HepG2 (cell line): ENCODE results near the gene HTATSF1. TPM values are rescaled to one million over a fixed set of nuclear protein-coding genes. Genes with fewer than 3 reads are reported as not detected.

Experiments
- BORCS8-MEF2B ChIP-seq: sonication (generic); formaldehyde crosslinking; IDR thresholded peaks from 2 replicates; pipeline ENCODE4 v1.8.0; 2022; ENCODE audit warnings: mild to moderate bottlenecking, missing genetic modification reagents
- FOXK2 ChIP-seq: fragments of 450-650 bp; IDR thresholded peaks from 2 replicates; pipeline ENCODE4 v1.6.1; 2016
- SKI ChIP-seq: fragments of 450-650 bp; IDR thresholded peaks from one replicate; pipeline ENCODE4 v1.6.1; 2018; ENCODE audit warnings: mild to moderate bottlenecking; ENCODE audit not compliant: partially characterized antibody
- SMYD3 ChIP-seq: sonication (generic); formaldehyde crosslinking; IDR thresholded peaks from 2 replicates; pipeline ENCODE4 v1.8.1; 2023; ENCODE audit warnings: mild to moderate bottlenecking, missing genetic modification reagents
- ZNF547 ChIP-seq: sonication (generic); formaldehyde crosslinking; IDR thresholded peaks from 2 replicates; pipeline ENCODE4 v1.5.1; 2020; ENCODE audit warnings: mild to moderate bottlenecking, missing genetic modification reagents
- ZNF572 ChIP-seq: sonication (generic); formaldehyde crosslinking; IDR thresholded peaks from 2 replicates; pipeline ENCODE4 v1.5.1; 2020; ENCODE audit warnings: mild to moderate bottlenecking, missing genetic modification reagents
- polyA plus RNA-seq, 8 experiments: library from polyadenylated mRNA; depleted of rRNA in 3 of 8; stranded (reverse) in 7 of 8; unstranded in 1 of 8; fragments of >200 nt; fragmentation: Illumina TruSeq in 4 of 8; extraction: Trizol in 4 of 8; gene quantifications; 2 replicates each; pipeline versions ENCODE4 v1.2.1 to v1.2.3, GENCODE V29; 2011 to 2016; ENCODE audit warnings: low read depth in 4 of 8, missing spikeins in 1 of 8, mixed read lengths in 1 of 8; ENCODE audit not compliant: insufficient read depth in 1 of 8
- total RNA-seq, 5 experiments: library from RNA; depleted of rRNA; stranded (reverse); fragments of >200 nt; fragmentation: Illumina TruSeq; extraction: Trizol; gene quantifications; 2 replicates each; pipeline ENCODE4 v1.2.3, GENCODE V29; 2016; ENCODE audit warnings: low read depth in 1 of 5
- TF ChIP-seq, protein P1 (sequence below), 2 experiments: fragments of 450-650 bp in 1 of 2; sonication (generic) in 1 of 2; formaldehyde crosslinking in 1 of 2; IDR thresholded peaks; 2 replicates each; pipeline versions ENCODE4 v1.6.1 to v1.8.0; 2016 to 2022; ENCODE audit warnings: antibody characterized with exemption in 1 of 2, mild to moderate bottlenecking in 1 of 2, missing genetic modification reagents in 1 of 2
- TF ChIP-seq, protein P2 (sequence below), 2 experiments: IDR thresholded peaks; 2 replicates each; pipeline ENCODE4 v1.6.1; 2011 to 2012; ENCODE audit warnings: low read length in 2 of 2, borderline replicate concordance in 1 of 2, low read depth in 1 of 2, mild to moderate bottlenecking in 1 of 2, moderate library complexity in 1 of 2

HTATSF1 gene
- total and polyA plus RNA-seq, 2 of the 13 experiments (the other 11 are each of a cell fraction or from before 2014, with no cell fraction given): 0.57 to 40.5 TPM

DNA sequence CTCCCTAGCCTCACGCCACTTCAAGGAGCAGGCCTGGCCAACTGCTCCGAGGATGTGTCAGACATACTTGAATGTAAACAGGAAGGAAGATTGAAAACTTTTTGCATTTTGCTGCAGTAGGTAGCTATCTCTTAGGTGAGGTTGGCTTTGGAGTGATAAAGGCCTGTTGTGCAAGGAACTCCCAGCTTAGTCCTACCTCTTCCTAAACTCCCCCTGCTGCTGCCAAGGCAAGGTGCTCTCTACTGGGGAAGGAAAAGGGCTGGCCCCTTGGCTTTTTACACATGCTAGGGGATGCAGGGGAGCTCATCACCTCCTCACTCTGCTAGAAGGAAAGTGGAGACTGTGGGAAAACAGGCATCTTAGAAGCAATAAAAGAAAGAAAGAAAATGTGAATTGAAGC lies 20.4 kb upstream of the HTATSF1 start (continued):
- TF ChIP-seq, protein P1, sequence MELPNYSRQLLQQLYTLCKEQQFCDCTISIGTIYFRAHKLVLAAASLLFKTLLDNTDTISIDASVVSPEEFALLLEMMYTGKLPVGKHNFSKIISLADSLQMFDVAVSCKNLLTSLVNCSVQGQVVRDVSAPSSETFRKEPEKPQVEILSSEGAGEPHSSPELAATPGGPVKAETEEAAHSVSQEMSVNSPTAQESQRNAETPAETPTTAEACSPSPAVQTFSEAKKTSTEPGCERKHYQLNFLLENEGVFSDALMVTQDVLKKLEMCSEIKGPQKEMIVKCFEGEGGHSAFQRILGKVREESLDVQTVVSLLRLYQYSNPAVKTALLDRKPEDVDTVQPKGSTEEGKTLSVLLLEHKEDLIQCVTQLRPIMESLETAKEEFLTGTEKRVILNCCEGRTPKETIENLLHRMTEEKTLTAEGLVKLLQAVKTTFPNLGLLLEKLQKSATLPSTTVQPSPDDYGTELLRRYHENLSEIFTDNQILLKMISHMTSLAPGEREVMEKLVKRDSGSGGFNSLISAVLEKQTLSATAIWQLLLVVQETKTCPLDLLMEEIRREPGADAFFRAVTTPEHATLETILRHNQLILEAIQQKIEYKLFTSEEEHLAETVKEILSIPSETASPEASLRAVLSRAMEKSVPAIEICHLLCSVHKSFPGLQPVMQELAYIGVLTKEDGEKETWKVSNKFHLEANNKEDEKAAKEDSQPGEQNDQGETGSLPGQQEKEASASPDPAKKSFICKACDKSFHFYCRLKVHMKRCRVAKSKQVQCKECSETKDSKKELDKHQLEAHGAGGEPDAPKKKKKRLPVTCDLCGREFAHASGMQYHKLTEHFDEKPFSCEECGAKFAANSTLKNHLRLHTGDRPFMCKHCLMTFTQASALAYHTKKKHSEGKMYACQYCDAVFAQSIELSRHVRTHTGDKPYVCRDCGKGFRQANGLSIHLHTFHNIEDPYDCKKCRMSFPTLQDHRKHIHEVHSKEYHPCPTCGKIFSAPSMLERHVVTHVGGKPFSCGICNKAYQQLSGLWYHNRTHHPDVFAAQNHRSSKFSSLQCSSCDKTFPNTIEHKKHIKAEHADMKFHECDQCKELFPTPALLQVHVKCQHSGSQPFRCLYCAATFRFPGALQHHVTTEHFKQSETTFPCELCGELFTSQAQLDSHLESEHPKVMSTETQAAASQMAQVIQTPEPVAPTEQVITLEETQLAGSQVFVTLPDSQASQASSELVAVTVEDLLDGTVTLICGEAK (IDR thresholded peaks at IDR 0.05): no peak
- TF ChIP-seq, protein P1 (CRISPR knock-in tag; IDR thresholded peaks at IDR 0.05): no peak
- TF ChIP-seq FOXK2: no peak
- no peak for TF ChIP-seq SMYD3 (CRISPR knock-in tag)
- TF ChIP-seq ZNF572 (CRISPR knock-in tag): no peak
- TF ChIP-seq BORCS8-MEF2B (CRISPR knock-in tag): no peak
- TF ChIP-seq, protein P2, sequence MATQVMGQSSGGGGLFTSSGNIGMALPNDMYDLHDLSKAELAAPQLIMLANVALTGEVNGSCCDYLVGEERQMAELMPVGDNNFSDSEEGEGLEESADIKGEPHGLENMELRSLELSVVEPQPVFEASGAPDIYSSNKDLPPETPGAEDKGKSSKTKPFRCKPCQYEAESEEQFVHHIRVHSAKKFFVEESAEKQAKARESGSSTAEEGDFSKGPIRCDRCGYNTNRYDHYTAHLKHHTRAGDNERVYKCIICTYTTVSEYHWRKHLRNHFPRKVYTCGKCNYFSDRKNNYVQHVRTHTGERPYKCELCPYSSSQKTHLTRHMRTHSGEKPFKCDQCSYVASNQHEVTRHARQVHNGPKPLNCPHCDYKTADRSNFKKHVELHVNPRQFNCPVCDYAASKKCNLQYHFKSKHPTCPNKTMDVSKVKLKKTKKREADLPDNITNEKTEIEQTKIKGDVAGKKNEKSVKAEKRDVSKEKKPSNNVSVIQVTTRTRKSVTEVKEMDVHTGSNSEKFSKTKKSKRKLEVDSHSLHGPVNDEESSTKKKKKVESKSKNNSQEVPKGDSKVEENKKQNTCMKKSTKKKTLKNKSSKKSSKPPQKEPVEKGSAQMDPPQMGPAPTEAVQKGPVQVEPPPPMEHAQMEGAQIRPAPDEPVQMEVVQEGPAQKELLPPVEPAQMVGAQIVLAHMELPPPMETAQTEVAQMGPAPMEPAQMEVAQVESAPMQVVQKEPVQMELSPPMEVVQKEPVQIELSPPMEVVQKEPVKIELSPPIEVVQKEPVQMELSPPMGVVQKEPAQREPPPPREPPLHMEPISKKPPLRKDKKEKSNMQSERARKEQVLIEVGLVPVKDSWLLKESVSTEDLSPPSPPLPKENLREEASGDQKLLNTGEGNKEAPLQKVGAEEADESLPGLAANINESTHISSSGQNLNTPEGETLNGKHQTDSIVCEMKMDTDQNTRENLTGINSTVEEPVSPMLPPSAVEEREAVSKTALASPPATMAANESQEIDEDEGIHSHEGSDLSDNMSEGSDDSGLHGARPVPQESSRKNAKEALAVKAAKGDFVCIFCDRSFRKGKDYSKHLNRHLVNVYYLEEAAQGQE (IDR thresholded peaks at IDR 0.05; ENCODE audit: borderline replicate concordance in 1 of 2, low read depth in 1 of 2, low read length in 2 of 2): no peak
- TF ChIP-seq SKI: no peak
- no peak for TF ChIP-seq ZNF547 (CRISPR knock-in tag)
